Stimulated activated CD8-positive, alpha-beta memory T cell treated with anti-CD3 and anti-CD28 coated beads, Interleukin-4, amount 100 ng/mL, for 48 hours (primary cell): ENCODE measurements around the gene FAM53B.

Experiments
- DNase-seq: peaks from one replicate; pipeline ENCODE4 v3.0.0-alpha.2; 2020

FAM53B gene

GRCh38 chr10:124695259-124695658, 48.9 kb downstream of the FAM53B start:
- DNase-seq = no peak

- DNase-seq = no peak
These were observed 49.5 kb downstream of the FAM53B start for GRCh38 chr10:124694481-124695220.

- DNase-seq = no peak
These were observed 50.3 kb downstream of the FAM53B start for GRCh38 chr10:124693801-124694416.

GRCh38 chr10:124693396-124693795, 50.8 kb downstream of the FAM53B start:
- DNase-seq = no peak

GRCh38 chr10:124692100-124692446, 52.1 kb downstream of the FAM53B start:
- DNase-seq = no peak

- DNase-seq = no peak
These were observed 52.6 kb downstream of the FAM53B start for GRCh38 chr10:124691421-124692099.

GRCh38 chr10:124691002-124691401, 53.2 kb downstream of the FAM53B start:
- DNase-seq = no peak

GRCh38 chr10:124689911-124690498, 54.2 kb downstream of the FAM53B start:
- DNase-seq = peak; percentile 65

GRCh38 chr10:124688889-124689670, 55.1 kb downstream of the FAM53B start:
- peak; percentile 77 for DNase-seq

GRCh38 chr10:124688386-124688785, 55.8 kb downstream of the FAM53B start:
- DNase-seq = no peak

- DNase-seq = no peak
These were observed 57.3 kb downstream of the FAM53B start for GRCh38 chr10:124686707-124687376.

- DNase-seq = no peak
These were observed 58.9 kb downstream of the FAM53B start for GRCh38 chr10:124685261-124685660.

GRCh38 chr10:124683814-124684213, 60.4 kb downstream of the FAM53B start:
- DNase-seq = no peak

- DNase-seq = no peak
These were observed 62.3 kb downstream of the FAM53B start for GRCh38 chr10:124681626-124682552.

- DNase-seq = no peak
These were observed 63.1 kb downstream of the FAM53B start for GRCh38 chr10:124681091-124681490.

GRCh38 chr10:124680675-124681074, 63.5 kb downstream of the FAM53B start:
- no peak for DNase-seq

GRCh38 chr10:124679401-124679800, 64.8 kb downstream of the FAM53B start:
- no peak for DNase-seq

- DNase-seq = no peak
These were observed 65.5 kb downstream of the FAM53B start for GRCh38 chr10:124678557-124679240.

GRCh38 chr10:124677749-124678556, 66.2 kb downstream of the FAM53B start:
- no peak for DNase-seq

- DNase-seq = no peak
These were observed 66.9 kb downstream of the FAM53B start for GRCh38 chr10:124677293-124677699.
